ENCODE data around the gene ITIH6.
"Not testable (repeated sequence)": the region's sequence is repeated elsewhere in the genome, so short reads cannot be mapped to it uniquely, and the experiment has no call there.

GRCh38 chrX:54789405-54789804 is 8.7 kb downstream of the ITIH6 start:
- TF ChIP-seq CTCF, POLR2A (IDR thresholded peaks at IDR 0.05): not testable (repeated sequence)

Measured in right lobe of liver (tissue), 4 donors.